ENCODE results near the gene TMEFF2. TPM values are rescaled to one million over a fixed set of nuclear protein-coding genes. Genes with fewer than 3 reads are reported as not detected.

Gene TMEFF2
- total and polyA plus RNA-seq, 2 of the 8 experiments (the other 6 are each of a cell fraction or from before 2014, with no cell fraction given): 0.91 to 3.7 TPM

- H3K14ac ChIP-seq (ENCODE audit: insufficient read length): no peak overlapping the region
- no peaks in the 10 kb centered on the region for H3K27me3 ChIP-seq (replicated peaks in 1 of 4; ENCODE audit: control insufficient read depth in 3 of 4, extremely low read depth in 1 of 4, insufficient read depth in 3 of 4, low read length in 3 of 4)
- FAIRE-seq (no peak), DNase-seq (ENCODE audit: low read depth in 1 of 2, low spot score in 2 of 2) (no peak)
- no peak overlapping the region for H4K8ac ChIP-seq (ENCODE audit: extremely low read depth, insufficient read depth, low read length)
- 70% methylated on average over 2 of the region's 2 CpGs; no CpG with 5 or more reads in 1 of the 2 experiments for WGBS, 2 experiments (ENCODE audit: extremely low coverage in 1 of 2, insufficient coverage in 1 of 2, insufficient read length in 1 of 2, insufficient replicate concordance in 2 of 2, low coverage in 1 of 2, low lambda C conversion rate in 2 of 2, missing lambda C conversion rate in 1 of 2)
- no peaks in the 10 kb centered on the region for H3K9me3 ChIP-seq (ENCODE audit: insufficient read depth in 2 of 2, low read depth in 1 of 2, low read length in 1 of 2)
- no peak overlapping the region for H2BK20ac ChIP-seq (ENCODE audit: low read length)
- no peak overlapping the region for H3K4me2 ChIP-seq (ENCODE audit: insufficient read depth in 1 of 2, low read depth in 2 of 2, low read length in 2 of 2)
- H3K56ac ChIP-seq (replicated peaks; ENCODE audit: insufficient read length, low read depth, low read length): no peak overlapping the region
- H3K27ac ChIP-seq (ENCODE audit: low read depth, low read length): no peak overlapping the region
- H2BK15ac ChIP-seq (ENCODE audit: low read length): no peak overlapping the region
- no peaks in the 10 kb centered on the region for H3K23me2 ChIP-seq (ENCODE audit: low read depth, low read length)
- H3K4me1 ChIP-seq (replicated peaks in 1 of 4; ENCODE audit: control insufficient read depth in 3 of 4, insufficient read depth in 4 of 4, low read length in 3 of 4): peaks cover 0 to 5% (median 3%) of the 10 kb centered on the region in 4 experiments; a peak in 4 of 7 replicates
- H3K23ac ChIP-seq (ENCODE audit: insufficient read length): no peak overlapping the region
- no peaks in the 10 kb centered on the region for H3K36me3 ChIP-seq (ENCODE audit: control insufficient read depth in 2 of 4, insufficient read depth in 4 of 4, low read length in 3 of 4)
- POLR2A ChIA-PET (ENCODE audit: partially characterized antibody): no interaction called here
- H2BK12ac ChIP-seq (ENCODE audit: low read depth, low read length): no peak overlapping the region
- peak overlapping the region in 1 of 4 experiments; percentile 49; a peak in 1 of 7 replicates for H3K9ac ChIP-seq (replicated peaks in 1 of 4; ENCODE audit: extremely low read depth in 1 of 4, low read depth in 3 of 4, low read length in 3 of 4)
- H2BK120ac ChIP-seq (replicated peaks; ENCODE audit: low read depth, low read length): no peak overlapping the region
- H3K4me3 ChIP-seq (ENCODE audit: extremely low read depth in 1 of 4, insufficient read depth in 2 of 4, low read depth in 3 of 4, low read length in 4 of 4): no peak overlapping the region
- CTCF ChIA-PET (ENCODE audit: partially characterized antibody): interaction anchor here (1.2 kb wide), 1 partner anchor 168 kb away, joined by 3 read pairs; no protein-coding TSS in a partner anchor
- no peak overlapping the region for H2AK5ac ChIP-seq (ENCODE audit: low read depth, low read length)
- no peaks in the 10 kb centered on the region for H3K79me1 ChIP-seq (ENCODE audit: low read depth, low read length)
- H3K79me2 ChIP-seq (ENCODE audit: control insufficient read depth in 1 of 2, insufficient read depth in 2 of 2, low read length in 2 of 2): no peaks in the 10 kb centered on the region
- no peak overlapping the region for H2AFZ ChIP-seq (ENCODE audit: low read length)
- H3K18ac ChIP-seq (ENCODE audit: extremely low read depth, low read length): no peak overlapping the region
- no peak overlapping the region for H4K5ac ChIP-seq (ENCODE audit: insufficient read length, low read depth, low read length)
- no peak overlapping the region for H4K91ac ChIP-seq (replicated peaks; ENCODE audit: insufficient read length, low read length)
- no peaks in the 10 kb centered on the region for H4K20me1 ChIP-seq (replicated peaks in 1 of 2; ENCODE audit: control insufficient read depth in 1 of 2, insufficient read depth in 2 of 2, low read length in 2 of 2)
- H3K4ac ChIP-seq (replicated peaks; ENCODE audit: insufficient read length, low read depth, low read length): no peak overlapping the region
- no peak overlapping the region for H2BK5ac ChIP-seq (ENCODE audit: low read depth, low read length)
- no peak for TF ChIP-seq HDAC6 (IDR thresholded peaks at IDR 0.05; ENCODE audit: low read depth, low read length)
- TF ChIP-seq TCF12 (IDR thresholded peaks at IDR 0.05; ENCODE audit: low read depth, low read length): no peak
- no peak for TF ChIP-seq ASH2L (IDR thresholded peaks at IDR 0.05; ENCODE audit: low read length)
- TF ChIP-seq, protein P1, sequence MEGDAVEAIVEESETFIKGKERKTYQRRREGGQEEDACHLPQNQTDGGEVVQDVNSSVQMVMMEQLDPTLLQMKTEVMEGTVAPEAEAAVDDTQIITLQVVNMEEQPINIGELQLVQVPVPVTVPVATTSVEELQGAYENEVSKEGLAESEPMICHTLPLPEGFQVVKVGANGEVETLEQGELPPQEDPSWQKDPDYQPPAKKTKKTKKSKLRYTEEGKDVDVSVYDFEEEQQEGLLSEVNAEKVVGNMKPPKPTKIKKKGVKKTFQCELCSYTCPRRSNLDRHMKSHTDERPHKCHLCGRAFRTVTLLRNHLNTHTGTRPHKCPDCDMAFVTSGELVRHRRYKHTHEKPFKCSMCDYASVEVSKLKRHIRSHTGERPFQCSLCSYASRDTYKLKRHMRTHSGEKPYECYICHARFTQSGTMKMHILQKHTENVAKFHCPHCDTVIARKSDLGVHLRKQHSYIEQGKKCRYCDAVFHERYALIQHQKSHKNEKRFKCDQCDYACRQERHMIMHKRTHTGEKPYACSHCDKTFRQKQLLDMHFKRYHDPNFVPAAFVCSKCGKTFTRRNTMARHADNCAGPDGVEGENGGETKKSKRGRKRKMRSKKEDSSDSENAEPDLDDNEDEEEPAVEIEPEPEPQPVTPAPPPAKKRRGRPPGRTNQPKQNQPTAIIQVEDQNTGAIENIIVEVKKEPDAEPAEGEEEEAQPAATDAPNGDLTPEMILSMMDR (IDR thresholded peaks at IDR 0.05; ENCODE audit: control extremely low read depth in 1 of 3, insufficient read depth in 1 of 3, low read depth in 1 of 3, low read length in 3 of 3): no peak
- TF ChIP-seq PHF8 (conservative IDR thresholded peaks at IDR 0.05; ENCODE audit: low read depth, low read length): no peak
- no peak for TF ChIP-seq CREB1 (IDR thresholded peaks at IDR 0.05)
- TF ChIP-seq GTF2F1 (IDR thresholded peaks at IDR 0.05; ENCODE audit: borderline replicate concordance, low read depth, low read length): no peak
- no peak for TF ChIP-seq HDAC2 (IDR thresholded peaks at IDR 0.05; ENCODE audit: borderline replicate concordance in 1 of 2, low read depth in 2 of 2, low read length in 2 of 2)
- TF ChIP-seq SP1 (IDR thresholded peaks at IDR 0.05; ENCODE audit: low read depth, low read length): no peak
- no peak for TF ChIP-seq POLR2A (IDR thresholded peaks at IDR 0.05; ENCODE audit: control extremely low read depth in 1 of 2, low read depth in 2 of 2, low read length in 2 of 2)
- TF ChIP-seq CEBPB (IDR thresholded peaks at IDR 0.05; ENCODE audit: low read depth, low read length): no peak
- TF ChIP-seq KDM5A (IDR thresholded peaks at IDR 0.05; ENCODE audit: low read length): no peak
Measured at GRCh38 chr2:191995285-191995684, 199.4 kb downstream of the TMEFF2 start.

Data from H1 (cell line).